A172 (cell line): ENCODE data around the gene SNX2. TPM values are rescaled to one million over a fixed set of nuclear protein-coding genes. Genes with fewer than 3 reads are reported as not detected.

Experiments used
- total RNA-seq: library from RNA; depleted of rRNA; stranded (reverse); fragments of >200 nt; shearing (Covaris generic); gene quantifications from 2 replicates; pipeline ENCODE4 v1.2.3, GENCODE V29; 2014; rRNA removed

Gene SNX2
- total RNA-seq, 1 experiment from 2014 or later = 95.4 TPM

Other genes with a start within 250 kb of the SNX2 start
- gene SNX24, start 70.5 kb downstream of the SNX2 start, total RNA-seq = 26.2 and 34.3 TPM in 2 replicates